Right lobe of liver (tissue), 4 donors: ENCODE measurements around the gene SF3A1.

ENCODE experiments used
- POLR2A ChIP-seq: fragments of 450-650 bp; IDR thresholded peaks from one replicate; pipeline ENCODE4 v1.6.1; 2017; ENCODE audit warnings: antibody characterized with exemption, mild to moderate bottlenecking
- TF ChIP-seq, protein P1 (sequence below), 4 donors: fragments of 200-600 bp in 3 of 4; fragments of 450-650 bp in 1 of 4; IDR thresholded peaks; one replicate each; pipeline versions ENCODE4 v1.5.1 to v1.8.0; 2016 to 2022; ENCODE audit warnings: antibody characterized with exemption in 4 of 4, mild to moderate bottlenecking in 2 of 4
- donor health status: DM: no; HTN: no; CAD: no.
- donor health status: DM: no; HTN: no; CAD: no.
- donor health status: DM: no; HTN: yes; CAD: no.

GRCh38 chr22:30373331-30374325 is 16.9 kb upstream of the SF3A1 start:
- TF ChIP-seq, protein P1, sequence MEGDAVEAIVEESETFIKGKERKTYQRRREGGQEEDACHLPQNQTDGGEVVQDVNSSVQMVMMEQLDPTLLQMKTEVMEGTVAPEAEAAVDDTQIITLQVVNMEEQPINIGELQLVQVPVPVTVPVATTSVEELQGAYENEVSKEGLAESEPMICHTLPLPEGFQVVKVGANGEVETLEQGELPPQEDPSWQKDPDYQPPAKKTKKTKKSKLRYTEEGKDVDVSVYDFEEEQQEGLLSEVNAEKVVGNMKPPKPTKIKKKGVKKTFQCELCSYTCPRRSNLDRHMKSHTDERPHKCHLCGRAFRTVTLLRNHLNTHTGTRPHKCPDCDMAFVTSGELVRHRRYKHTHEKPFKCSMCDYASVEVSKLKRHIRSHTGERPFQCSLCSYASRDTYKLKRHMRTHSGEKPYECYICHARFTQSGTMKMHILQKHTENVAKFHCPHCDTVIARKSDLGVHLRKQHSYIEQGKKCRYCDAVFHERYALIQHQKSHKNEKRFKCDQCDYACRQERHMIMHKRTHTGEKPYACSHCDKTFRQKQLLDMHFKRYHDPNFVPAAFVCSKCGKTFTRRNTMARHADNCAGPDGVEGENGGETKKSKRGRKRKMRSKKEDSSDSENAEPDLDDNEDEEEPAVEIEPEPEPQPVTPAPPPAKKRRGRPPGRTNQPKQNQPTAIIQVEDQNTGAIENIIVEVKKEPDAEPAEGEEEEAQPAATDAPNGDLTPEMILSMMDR (IDR thresholded peaks at IDR 0.05): no peak
- no peak for TF ChIP-seq POLR2A
